SW 1271 (cell line): Measurements from ENCODE around the gene CTSE.

Source experiments
- DNase-seq, 2 experiments: peaks; one replicate each; lab custom pipeline; 2025; lab: John Stamatoyannopoulos, UW

The CTSE gene

GRCh38 chr1:205991237-205991636 lies 32.5 kb downstream of the CTSE start:
- DNase-seq = no peak

- DNase-seq = no peak
Measured at GRCh38 chr1:205990226-205990625, 33.5 kb downstream of the CTSE start.

GRCh38 chr1:205989786-205990185 lies 33.9 kb downstream of the CTSE start:
- DNase-seq = no peak

- DNase-seq = no peak
Measured at GRCh38 chr1:205988585-205988995, 35.1 kb downstream of the CTSE start.

GRCh38 chr1:205986861-205987260 lies 36.8 kb downstream of the CTSE start:
- no peak for DNase-seq

GRCh38 chr1:205986292-205986691 lies 37.4 kb downstream of the CTSE start:
- no peak for DNase-seq

- no peak for DNase-seq
Measured at GRCh38 chr1:205985330-205986005, 38.2 kb downstream of the CTSE start.

- peak in 1 of 2 experiments; percentile 5 for DNase-seq
Measured at GRCh38 chr1:205983925-205984725, 39.6 kb downstream of the CTSE start.

- no peak for DNase-seq
Measured at GRCh38 chr1:205981257-205981656, 42.4 kb downstream of the CTSE start.

GRCh38 chr1:205980237-205980870 lies 43.3 kb downstream of the CTSE start:
- no peak for DNase-seq

- no peak for DNase-seq
Measured at GRCh38 chr1:205979301-205979700, 44.4 kb downstream of the CTSE start.

- DNase-seq = no peak
Measured at GRCh38 chr1:205978676-205979075, 45.0 kb downstream of the CTSE start.

GRCh38 chr1:205977402-205978014 lies 46.2 kb downstream of the CTSE start:
- peak in 1 of 2 experiments; percentile 58 for DNase-seq

- no peak for DNase-seq
Measured at GRCh38 chr1:205976708-205977401, 46.8 kb downstream of the CTSE start.

GRCh38 chr1:205976036-205976435 lies 47.7 kb downstream of the CTSE start:
- DNase-seq = no peak

GRCh38 chr1:205975387-205975998 lies 48.2 kb downstream of the CTSE start:
- DNase-seq = no peak

GRCh38 chr1:205974712-205975111 lies 49.0 kb downstream of the CTSE start:
- no peak for DNase-seq

GRCh38 chr1:205973377-205974232 lies 50.1 kb downstream of the CTSE start:
- DNase-seq = no peak

GRCh38 chr1:205972491-205973168 lies 51.1 kb downstream of the CTSE start:
- no peak for DNase-seq

GRCh38 chr1:205972081-205972480 lies 51.6 kb downstream of the CTSE start:
- no peak for DNase-seq
